NCI-H2227 (cell line): ENCODE data around the gene AFAP1L1.
"Not testable (repeated sequence)": the region's sequence is repeated elsewhere in the genome, so short reads cannot be mapped to it uniquely, and the experiment has no call there.

Experiments used
- DNase-seq: peaks from one replicate; lab custom pipeline; 2025; ENCODE audit not compliant: unreplicated experiment; lab: John Stamatoyannopoulos, UW

The AFAP1L1 gene

DNA sequence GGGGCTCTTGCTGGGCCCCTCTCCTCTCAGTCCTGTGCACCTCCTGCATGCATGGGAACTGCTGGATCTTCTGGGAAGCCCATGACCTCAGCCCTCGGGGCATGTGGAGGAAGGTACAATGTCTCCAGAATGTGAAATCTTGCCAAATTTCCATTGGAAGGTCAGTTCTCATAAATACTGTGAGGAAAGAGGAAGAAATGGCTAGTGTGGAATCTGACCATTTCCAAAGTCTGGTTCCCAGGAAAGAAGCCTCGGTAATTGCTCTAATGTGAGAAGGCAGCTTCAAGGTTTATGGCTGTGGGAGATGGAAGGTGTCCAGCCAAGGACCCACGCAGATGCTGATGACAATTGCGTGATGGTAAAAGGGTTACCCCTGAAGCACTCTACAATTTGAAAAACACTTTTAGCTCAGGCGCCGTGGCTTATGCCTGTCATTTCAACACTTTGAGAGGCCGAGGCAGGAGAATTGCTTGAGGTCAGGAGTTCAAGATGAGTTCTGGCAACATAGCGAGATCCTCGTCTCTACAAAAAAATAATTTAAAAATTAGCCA is 115.5 kb downstream of the AFAP1L1 start:
- DNase-seq, result no peak

DNA sequence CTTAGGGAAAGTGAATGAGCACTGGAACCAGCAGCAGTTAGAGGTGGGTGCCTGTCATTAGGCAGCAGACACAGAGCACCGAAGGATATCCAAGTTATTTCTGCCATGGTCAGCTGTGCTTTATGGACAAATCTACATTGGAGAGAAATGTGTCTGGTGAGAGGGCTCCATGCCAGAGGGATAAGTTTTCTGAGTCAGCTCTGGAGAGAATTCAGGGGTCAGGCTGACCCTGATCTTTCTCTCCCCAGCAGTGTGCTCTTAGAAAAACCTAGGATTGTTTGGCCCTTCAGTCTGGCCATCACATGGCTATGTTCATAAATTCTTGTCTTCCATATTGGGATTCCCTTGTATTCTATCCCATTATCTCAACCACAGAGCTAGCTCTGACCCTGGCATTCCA is 116.3 kb downstream of the AFAP1L1 start:
- DNase-seq, result no peak

DNA sequence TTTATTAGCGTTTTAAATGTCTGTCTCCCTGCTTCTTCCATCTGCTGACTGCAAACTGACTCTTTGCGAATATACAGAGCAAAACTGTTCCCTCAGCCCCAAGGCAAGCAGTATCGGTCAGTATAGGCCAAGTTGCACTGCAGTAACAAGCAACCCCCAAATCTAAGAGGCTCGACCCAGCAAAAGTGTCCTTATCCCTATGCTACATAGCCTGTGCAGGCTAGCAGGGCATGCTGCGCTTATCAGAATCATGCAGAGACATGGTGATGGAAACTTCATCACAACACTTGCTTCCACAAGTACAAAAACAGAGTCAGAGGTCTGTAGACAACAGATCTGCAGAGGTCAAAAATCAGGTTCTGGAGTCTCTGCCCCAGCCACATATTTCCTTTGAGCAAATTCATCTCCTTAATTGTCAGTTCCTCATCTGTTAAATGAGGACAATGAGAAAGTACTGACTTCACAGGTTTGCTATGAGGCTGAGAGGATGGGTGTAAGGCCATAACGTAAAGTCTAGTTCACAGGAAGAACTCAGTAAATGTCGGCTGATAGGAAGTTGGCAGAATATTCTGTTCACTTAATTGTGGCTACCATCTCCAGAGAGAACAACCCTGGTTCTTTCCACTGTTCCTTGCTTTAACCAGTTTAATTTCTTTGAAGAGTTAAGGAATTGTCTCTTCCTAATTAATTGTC is 117.0 kb downstream of the AFAP1L1 start:
- DNase-seq, result no peak

DNA sequence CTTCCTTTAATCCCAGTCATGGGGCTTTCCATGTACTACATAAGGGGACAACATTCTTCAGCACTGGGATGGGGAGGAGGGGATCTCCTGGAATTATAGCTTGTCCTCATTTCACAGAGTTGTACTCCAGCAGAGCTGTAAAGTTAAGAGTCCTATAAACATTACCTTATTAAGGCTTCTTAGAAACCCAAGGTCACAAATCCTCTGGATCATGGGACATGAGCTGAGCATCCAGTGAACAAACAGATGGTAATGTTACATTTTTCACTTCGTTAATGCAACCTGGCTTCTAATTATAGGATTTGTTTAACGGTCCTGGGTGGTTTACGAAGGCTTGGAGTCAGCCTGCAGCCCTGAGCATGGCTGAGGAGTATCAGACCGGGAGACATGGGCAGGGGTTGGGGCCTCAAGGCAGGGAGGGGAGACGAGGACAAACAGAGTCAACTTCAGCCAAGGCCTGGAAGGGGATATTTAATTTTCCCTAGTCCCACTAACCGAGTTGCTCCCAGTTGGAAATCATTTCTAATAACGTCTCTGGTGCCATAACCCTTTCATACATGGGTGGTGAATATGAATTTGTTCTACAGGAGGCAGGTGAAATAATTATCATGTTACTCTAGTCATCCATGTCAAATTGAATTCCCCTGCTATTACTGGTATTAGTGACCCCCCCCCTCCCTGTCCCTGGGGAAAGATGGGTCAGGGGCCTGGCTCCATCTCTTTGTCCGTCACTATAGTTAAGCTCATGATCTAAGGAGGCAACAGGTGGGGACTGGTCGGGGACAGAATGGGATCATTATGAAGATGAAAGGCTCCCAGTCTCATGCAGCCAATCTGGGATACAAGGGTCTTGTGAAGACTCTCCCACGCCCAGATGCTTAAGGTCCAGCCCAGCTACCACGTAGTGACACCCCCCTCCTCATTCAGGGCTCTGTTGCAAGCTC is 118.2 kb downstream of the AFAP1L1 start:
- no peak for DNase-seq

DNA sequence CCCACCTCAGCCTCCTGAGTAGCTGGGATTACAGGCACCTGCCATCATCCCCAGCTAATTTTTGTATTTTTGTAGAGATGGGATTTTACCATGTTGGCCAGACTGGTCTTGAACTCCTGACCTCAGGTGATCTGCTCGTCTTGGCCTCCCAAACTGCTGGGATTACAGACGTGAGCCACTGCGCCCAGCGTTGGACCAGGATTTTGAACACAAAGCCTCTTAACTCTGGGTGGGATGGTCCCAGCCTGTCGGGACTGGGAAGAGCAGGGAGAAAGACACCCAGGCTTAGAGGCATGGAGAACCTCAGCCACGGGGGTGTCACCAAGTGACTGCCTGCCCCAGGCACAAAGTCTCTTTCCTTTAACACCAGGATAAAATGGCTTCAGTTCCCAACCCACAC is 119.4 kb downstream of the AFAP1L1 start:
- DNase-seq, result not testable (repeated sequence)
